Measurements from ENCODE around the gene TENM4.

GRCh38 chr11:79413268-79413667, 27.6 kb downstream of the TENM4 start:
- TF ChIP-seq CTCF (conservative IDR thresholded peaks at IDR 0.05; ENCODE audit: low read length) (no peak), EZH2phosphoT487 (IDR thresholded peaks at IDR 0.05; ENCODE audit: borderline replicate concordance, low read depth, low read length) (no peak)
